CD4-positive, alpha-beta T cell treated with Interleukin-4 for 1 hour (primary cell): ENCODE data around the gene VASH2.
"Not testable (repeated sequence)": the region's sequence is repeated elsewhere in the genome, so short reads cannot be mapped to it uniquely, and the experiment has no call there.

Source experiments
- DNase-seq, 2 donors: peaks; one replicate each; pipeline ENCODE4 v3.0.0-alpha.2; 2020 to 2022

Gene VASH2

GRCh38 chr1:212950243-212951125 is at the start of gene VASH2:
VASH2 (plus strand) TSS chr1:212950541; CDS start chr1:212951543, 1,002 bp downstream.
- DNase-seq, result peak; percentile 53 to 70

GRCh38 chr1:212901290-212901689 is 49.1 kb upstream of the VASH2 start:
- no peak for DNase-seq

- DNase-seq, result no peak
These were observed 48.3 kb upstream of the VASH2 start for GRCh38 chr1:212902054-212902453.

GRCh38 chr1:212903664-212904063 is 46.7 kb upstream of the VASH2 start:
- no peak for DNase-seq

GRCh38 chr1:212908071-212908470 is 42.3 kb upstream of the VASH2 start:
- DNase-seq, result not testable (repeated sequence)

- DNase-seq, result no peak
These were observed 41.4 kb upstream of the VASH2 start for GRCh38 chr1:212908971-212909370.

GRCh38 chr1:212909652-212910063 is 40.7 kb upstream of the VASH2 start:
- DNase-seq, result no peak

GRCh38 chr1:212910213-212910612 is 40.1 kb upstream of the VASH2 start:
- not testable (repeated sequence) for DNase-seq

- not testable (repeated sequence) for DNase-seq
These were observed 36.7 kb upstream of the VASH2 start for GRCh38 chr1:212913638-212914037.

GRCh38 chr1:212914110-212914509 is 36.2 kb upstream of the VASH2 start:
- DNase-seq, result not testable (repeated sequence)

- DNase-seq, result no peak
These were observed 35.6 kb upstream of the VASH2 start for GRCh38 chr1:212914789-212915188.

GRCh38 chr1:212915245-212916091 is 34.9 kb upstream of the VASH2 start:
- DNase-seq, result no peak

GRCh38 chr1:212916481-212917133 is 33.7 kb upstream of the VASH2 start:
- no peak for DNase-seq

GRCh38 chr1:212917134-212917485 is 33.2 kb upstream of the VASH2 start:
- no peak for DNase-seq

- no peak for DNase-seq
These were observed 32.5 kb upstream of the VASH2 start for GRCh38 chr1:212917858-212918257.

GRCh38 chr1:212918824-212919223 is 31.5 kb upstream of the VASH2 start:
- no peak for DNase-seq

GRCh38 chr1:212920246-212920645 is 30.1 kb upstream of the VASH2 start:
- no peak for DNase-seq

- DNase-seq, result no peak
These were observed 29.4 kb upstream of the VASH2 start for GRCh38 chr1:212920896-212921295.

- DNase-seq, result no peak
These were observed 28.3 kb upstream of the VASH2 start for GRCh38 chr1:212922016-212922415.

GRCh38 chr1:212926372-212926771 is 24.0 kb upstream of the VASH2 start:
- DNase-seq, result no peak

- no peak for DNase-seq
These were observed 21.7 kb upstream of the VASH2 start for GRCh38 chr1:212928323-212929291.
